Parathyroid adenoma (tissue), 2 donors: ENCODE results near the gene OGT.

ENCODE experiments used
- H2AFZ ChIP-seq: fragments of 300-600 bp; sonication (generic); one replicate; pipeline ENCODE4 v1.7.0; 2017; ENCODE audit warnings: antibody characterized with exemption, mild to moderate bottlenecking
- H3K27ac ChIP-seq: fragments of 300-600 bp; sonication (generic); one replicate; pipeline ENCODE4 v1.7.0; 2017
- H3K27me3 ChIP-seq: fragments of 300-600 bp; sonication (generic); one replicate; pipeline ENCODE4 v1.7.0; 2017; ENCODE audit warnings: low read length; ENCODE audit not compliant: control insufficient read depth, insufficient read depth
- H3K36me3 ChIP-seq: fragments of 300-600 bp; sonication (generic); one replicate; pipeline ENCODE4 v1.7.0; 2017; ENCODE audit warnings: low read length; ENCODE audit not compliant: control insufficient read depth, insufficient read depth
- H3K4me1 ChIP-seq: fragments of 300-600 bp; sonication (generic); one replicate; pipeline ENCODE4 v1.7.0; 2017; ENCODE audit warnings: control low read depth
- H3K4me2 ChIP-seq: fragments of 300-600 bp; sonication (generic); one replicate; pipeline ENCODE4 v1.7.0; 2017; ENCODE audit warnings: low read length
- H3K4me3 ChIP-seq: fragments of 300-600 bp; sonication (generic); one replicate; pipeline ENCODE4 v1.7.0; 2017; ENCODE audit warnings: low read depth, low read length
- H3K79me2 ChIP-seq: fragments of 300-600 bp; sonication (generic); one replicate; pipeline ENCODE4 v1.7.0; 2017; ENCODE audit warnings: control low read depth
- H3K9ac ChIP-seq: fragments of 300-600 bp; sonication (generic); one replicate; pipeline ENCODE4 v1.7.0; 2017; ENCODE audit warnings: mild to moderate bottlenecking
- H3K9me3 ChIP-seq: fragments of 300-600 bp; sonication (generic); one replicate; pipeline ENCODE4 v1.7.0; 2017; ENCODE audit warnings: low read length; ENCODE audit not compliant: control insufficient read depth
- TF ChIP-seq, protein P1 (sequence below): fragments of 300-600 bp; sonication (generic); IDR thresholded peaks from one replicate; pipeline ENCODE4 v1.7.0; 2017; ENCODE audit warnings: antibody characterized with exemption, mild to moderate bottlenecking
- donor health status: primary hyperparathyroidism.

OGT gene

DNA sequence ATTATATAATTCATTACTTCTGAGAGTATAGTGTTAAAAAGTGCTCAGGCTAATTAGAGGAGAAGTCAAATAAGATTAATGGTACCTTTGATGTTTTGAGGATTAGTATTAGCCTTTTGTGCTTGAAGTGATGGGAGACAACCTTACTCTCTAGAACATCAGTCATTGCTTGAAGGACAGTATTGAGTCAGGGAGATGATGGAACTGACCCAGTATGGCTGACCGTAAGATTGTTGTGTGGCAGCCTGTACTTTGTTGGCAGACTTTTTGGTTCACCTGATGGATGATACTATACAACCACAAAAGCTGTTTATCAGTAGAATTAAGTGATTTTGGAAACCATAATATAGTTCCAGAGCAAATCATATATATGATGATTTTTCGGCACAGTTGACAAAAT, 9.9 kb downstream of the OGT start:
- no peak overlapping the region for H3K4me2 ChIP-seq
- H3K36me3 ChIP-seq, result no peaks in the 10 kb centered on the region
- no peak overlapping the region for H3K4me3 ChIP-seq
- TF ChIP-seq, protein P1, sequence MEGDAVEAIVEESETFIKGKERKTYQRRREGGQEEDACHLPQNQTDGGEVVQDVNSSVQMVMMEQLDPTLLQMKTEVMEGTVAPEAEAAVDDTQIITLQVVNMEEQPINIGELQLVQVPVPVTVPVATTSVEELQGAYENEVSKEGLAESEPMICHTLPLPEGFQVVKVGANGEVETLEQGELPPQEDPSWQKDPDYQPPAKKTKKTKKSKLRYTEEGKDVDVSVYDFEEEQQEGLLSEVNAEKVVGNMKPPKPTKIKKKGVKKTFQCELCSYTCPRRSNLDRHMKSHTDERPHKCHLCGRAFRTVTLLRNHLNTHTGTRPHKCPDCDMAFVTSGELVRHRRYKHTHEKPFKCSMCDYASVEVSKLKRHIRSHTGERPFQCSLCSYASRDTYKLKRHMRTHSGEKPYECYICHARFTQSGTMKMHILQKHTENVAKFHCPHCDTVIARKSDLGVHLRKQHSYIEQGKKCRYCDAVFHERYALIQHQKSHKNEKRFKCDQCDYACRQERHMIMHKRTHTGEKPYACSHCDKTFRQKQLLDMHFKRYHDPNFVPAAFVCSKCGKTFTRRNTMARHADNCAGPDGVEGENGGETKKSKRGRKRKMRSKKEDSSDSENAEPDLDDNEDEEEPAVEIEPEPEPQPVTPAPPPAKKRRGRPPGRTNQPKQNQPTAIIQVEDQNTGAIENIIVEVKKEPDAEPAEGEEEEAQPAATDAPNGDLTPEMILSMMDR, result no peak
- no peaks in the 10 kb centered on the region for H3K4me1 ChIP-seq
- no peaks in the 10 kb centered on the region for H3K9me3 ChIP-seq
- no peak overlapping the region for H3K9ac ChIP-seq
- H2AFZ ChIP-seq, result no peak overlapping the region
- no peaks in the 10 kb centered on the region for H3K27me3 ChIP-seq
- H3K79me2 ChIP-seq, result peaks cover 31% of the 10 kb centered on the region
- H3K27ac ChIP-seq, result no peak overlapping the region

DNA sequence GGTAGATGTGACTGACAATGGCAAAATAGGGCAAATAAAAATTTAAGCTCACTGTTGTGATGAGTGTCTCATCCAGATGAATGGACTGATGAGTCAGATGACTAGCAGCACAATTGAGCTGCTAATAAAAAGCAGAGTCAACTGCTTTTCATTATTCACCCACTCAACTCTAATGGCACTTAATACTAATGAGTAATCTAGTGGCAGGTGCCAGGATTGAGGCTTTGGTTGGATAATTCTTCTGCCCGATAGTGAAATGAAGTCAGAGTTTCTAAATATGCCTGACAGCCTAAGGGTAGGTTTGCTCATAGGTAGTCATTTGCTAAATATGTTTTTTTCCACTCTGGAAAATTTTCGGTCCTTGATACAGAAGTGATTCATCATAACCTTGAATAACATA, 10.4 kb downstream of the OGT start:
- no peaks in the 10 kb centered on the region for H3K27me3 ChIP-seq
- H3K4me2 ChIP-seq, result no peak overlapping the region
- peaks cover 29% of the 10 kb centered on the region for H3K79me2 ChIP-seq
- H3K27ac ChIP-seq, result no peak overlapping the region
- no peaks in the 10 kb centered on the region for H3K9me3 ChIP-seq
- H3K9ac ChIP-seq, result no peak overlapping the region
- H2AFZ ChIP-seq, result no peak overlapping the region
- H3K36me3 ChIP-seq, result no peaks in the 10 kb centered on the region
- H3K4me3 ChIP-seq, result no peak overlapping the region
- TF ChIP-seq, protein P1, result no peak
- H3K4me1 ChIP-seq, result no peaks in the 10 kb centered on the region

GRCh38 chrX:71545364-71545763, 12.5 kb downstream of the OGT start:
- Histone ChIP-seq H3K27me3 (no peaks in the 10 kb centered on the region), H3K9ac (no peak overlapping the region), H3K36me3 (no peaks in the 10 kb centered on the region), H3K9me3 (no peaks in the 10 kb centered on the region), H3K79me2 (peaks cover 19% of the 10 kb centered on the region), H3K4me2 (no peak overlapping the region), H3K4me1 (no peaks in the 10 kb centered on the region), H3K4me3 (no peak overlapping the region), H2AFZ (no peak overlapping the region), H3K27ac (no peak overlapping the region)
- TF ChIP-seq, protein P1, result no peak

- no peaks in the 10 kb centered on the region for H3K4me1 ChIP-seq
- no peaks in the 10 kb centered on the region for H3K36me3 ChIP-seq
- no peaks in the 10 kb centered on the region for H3K9me3 ChIP-seq
- H3K27me3 ChIP-seq, result no peaks in the 10 kb centered on the region
- no peak overlapping the region for H3K9ac ChIP-seq
- H2AFZ ChIP-seq, result no peak overlapping the region
- H3K4me3 ChIP-seq, result no peak overlapping the region
- TF ChIP-seq, protein P1, result no peak
- no peak overlapping the region for H3K27ac ChIP-seq
- H3K4me2 ChIP-seq, result no peak overlapping the region
- peaks cover 17% of the 10 kb centered on the region for H3K79me2 ChIP-seq
Measured at GRCh38 chrX:71546879-71547278, 14.0 kb downstream of the OGT start.

- H3K79me2 ChIP-seq, result peaks cover 17% of the 10 kb centered on the region
- no peak overlapping the region for H2AFZ ChIP-seq
- H3K27ac ChIP-seq, result no peak overlapping the region
- H3K4me2 ChIP-seq, result no peak overlapping the region
- H3K9ac ChIP-seq, result no peak overlapping the region
- TF ChIP-seq, protein P1, result no peak
- H3K4me3 ChIP-seq, result no peak overlapping the region
- H3K27me3 ChIP-seq, result no peaks in the 10 kb centered on the region
- H3K9me3 ChIP-seq, result no peaks in the 10 kb centered on the region
- no peaks in the 10 kb centered on the region for H3K36me3 ChIP-seq
- H3K4me1 ChIP-seq, result no peaks in the 10 kb centered on the region
Measured at GRCh38 chrX:71547339-71547738, 14.4 kb downstream of the OGT start.
